GDM1 (cell line): ENCODE results near the gene CPTP.

Experiments
- DNase-seq: peaks from one replicate; lab custom pipeline; 2025; lab: John Stamatoyannopoulos, UW

Gene CPTP

GRCh38 chr1:1335792-1336248 is 11.2 kb downstream of the CPTP start:
- DNase-seq, result no peak

GRCh38 chr1:1336446-1336845 is 11.8 kb downstream of the CPTP start:
- no peak for DNase-seq

DNA sequence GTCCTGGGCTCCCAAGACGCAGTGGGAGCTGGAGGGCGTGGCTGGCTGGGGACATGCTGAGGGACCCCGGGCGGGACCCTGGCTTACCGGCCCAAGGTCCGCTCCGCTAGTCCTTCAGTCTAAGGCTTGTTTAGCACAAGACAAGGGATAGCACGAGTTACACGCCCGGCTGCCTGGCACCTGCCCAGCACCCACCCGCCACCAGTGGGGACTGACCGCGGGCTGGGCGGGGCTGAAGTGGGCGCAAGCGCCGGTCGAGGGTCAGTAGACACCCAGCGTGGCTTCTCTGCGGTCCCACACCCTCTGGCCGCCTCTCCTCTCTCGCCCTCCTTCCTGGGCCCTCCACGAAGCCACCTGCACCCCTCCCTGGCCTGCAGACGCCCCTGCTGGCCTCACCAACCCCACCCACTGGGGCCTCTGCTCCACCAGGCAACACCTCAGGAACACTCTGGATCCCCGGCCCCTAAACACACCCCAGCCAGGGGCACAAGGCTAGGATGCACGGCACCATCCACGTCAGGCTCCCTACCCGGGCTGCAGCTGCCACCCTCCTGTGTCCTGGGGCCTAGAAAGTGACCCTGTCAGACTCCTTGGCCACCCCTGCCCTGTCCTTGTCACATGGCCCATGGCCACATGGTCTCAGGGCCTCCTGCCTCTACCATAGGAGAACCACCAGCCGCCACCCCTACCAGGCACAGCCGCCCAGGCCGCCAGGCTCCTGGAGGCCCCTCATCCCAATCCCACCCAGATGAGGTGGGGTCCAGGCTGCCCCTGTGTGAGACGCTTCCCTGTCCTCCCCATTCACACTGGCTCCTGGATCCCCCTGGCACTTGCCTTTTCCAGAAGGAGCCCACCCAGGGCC is 12.6 kb downstream of the CPTP start:
- no peak for DNase-seq

DNA sequence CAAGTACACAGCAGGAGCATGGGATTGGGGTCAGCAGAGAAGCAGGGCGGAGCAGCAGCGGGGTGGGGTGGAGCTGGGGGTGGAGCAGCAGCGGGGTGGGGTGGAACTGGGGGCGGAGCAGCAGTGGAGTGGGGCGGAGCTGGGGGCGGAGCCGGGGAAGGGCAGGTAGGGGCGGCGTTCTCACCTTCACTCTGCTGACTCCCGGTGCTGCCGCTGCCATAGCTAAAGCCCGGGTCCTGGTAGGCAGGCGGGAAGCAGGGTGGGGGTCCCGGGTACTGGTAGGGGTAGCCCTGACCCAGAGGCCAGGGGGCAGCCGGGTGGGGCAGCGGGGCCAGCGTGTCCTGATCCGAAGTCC is 13.2 kb downstream of the CPTP start:
- no peak for DNase-seq

- DNase-seq, result no peak
These were observed 13.7 kb downstream of the CPTP start for GRCh38 chr1:1338278-1338677.

DNA sequence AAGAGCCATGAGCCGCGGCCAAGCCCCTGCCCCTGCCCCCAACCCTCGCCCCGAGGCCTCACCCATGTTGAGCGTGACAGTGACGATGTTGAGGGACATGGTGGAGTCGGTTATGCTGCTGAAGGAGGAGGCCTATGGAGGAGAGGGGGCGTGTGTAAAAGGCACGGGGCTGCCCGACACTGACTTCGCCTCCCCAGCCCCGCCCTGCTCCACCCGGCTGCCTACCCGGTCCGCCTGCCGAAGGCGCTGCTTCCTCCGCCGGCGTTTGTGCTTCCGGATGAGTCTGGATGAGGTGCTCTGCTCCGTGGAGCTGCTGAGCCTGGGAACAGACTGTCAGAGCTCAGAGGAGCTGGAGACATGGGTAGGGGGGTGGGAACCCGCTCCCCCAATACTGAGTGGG is 15.6 kb downstream of the CPTP start:
- no peak for DNase-seq

- DNase-seq, result no peak
These were observed 16.4 kb downstream of the CPTP start for GRCh38 chr1:1340791-1341548.

DNA sequence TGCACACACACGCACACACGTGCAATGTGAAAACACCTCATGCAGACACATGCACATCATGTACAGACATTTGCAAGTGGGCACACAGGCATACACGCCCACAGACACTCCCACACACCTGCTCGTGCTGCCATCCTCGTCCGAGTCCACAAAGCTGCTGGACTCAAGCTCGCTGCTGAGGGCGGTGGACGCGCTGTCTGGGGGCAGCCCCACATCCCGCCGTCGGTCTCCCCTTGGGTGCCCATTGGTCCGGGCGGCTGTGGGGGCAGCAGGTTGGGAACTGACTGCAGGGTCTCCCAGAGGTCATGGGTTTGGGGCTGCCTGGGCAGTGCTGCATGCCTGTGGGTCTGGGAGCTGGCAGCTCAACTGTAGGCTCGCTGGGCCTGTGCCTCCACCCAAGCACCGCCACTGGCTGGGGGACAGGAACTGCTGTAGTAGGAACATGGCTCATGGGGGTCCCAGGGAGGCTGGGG is 17.0 kb downstream of the CPTP start:
- DNase-seq, result no peak

DNA sequence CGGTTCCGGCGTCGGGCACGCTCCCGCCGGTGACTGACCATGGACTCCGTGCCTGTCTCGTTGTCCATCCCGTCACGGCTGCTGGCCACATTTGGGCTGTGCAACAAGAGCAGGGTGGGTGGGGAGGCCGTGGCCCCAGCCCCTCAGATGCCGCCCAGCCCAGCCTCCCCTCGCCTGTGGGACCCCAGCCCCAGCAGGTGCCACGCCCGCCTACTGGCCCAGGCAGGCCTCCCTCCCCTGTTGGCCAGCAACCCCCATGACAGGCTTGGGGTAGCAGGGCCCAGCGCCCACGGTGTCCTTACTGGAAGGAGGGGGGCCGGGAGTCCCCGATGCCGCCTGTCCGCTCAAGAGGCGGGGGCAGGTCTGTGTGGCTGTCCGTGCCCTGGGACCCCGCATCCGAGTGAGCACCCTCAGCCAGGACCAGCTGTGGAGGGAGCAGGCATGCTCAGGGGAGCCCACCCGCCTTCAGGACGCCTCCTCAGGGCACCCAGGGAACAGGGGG is 17.5 kb downstream of the CPTP start:
- no peak for DNase-seq

GRCh38 chr1:1342584-1343115 is 18.0 kb downstream of the CPTP start:
- no peak for DNase-seq

DNA sequence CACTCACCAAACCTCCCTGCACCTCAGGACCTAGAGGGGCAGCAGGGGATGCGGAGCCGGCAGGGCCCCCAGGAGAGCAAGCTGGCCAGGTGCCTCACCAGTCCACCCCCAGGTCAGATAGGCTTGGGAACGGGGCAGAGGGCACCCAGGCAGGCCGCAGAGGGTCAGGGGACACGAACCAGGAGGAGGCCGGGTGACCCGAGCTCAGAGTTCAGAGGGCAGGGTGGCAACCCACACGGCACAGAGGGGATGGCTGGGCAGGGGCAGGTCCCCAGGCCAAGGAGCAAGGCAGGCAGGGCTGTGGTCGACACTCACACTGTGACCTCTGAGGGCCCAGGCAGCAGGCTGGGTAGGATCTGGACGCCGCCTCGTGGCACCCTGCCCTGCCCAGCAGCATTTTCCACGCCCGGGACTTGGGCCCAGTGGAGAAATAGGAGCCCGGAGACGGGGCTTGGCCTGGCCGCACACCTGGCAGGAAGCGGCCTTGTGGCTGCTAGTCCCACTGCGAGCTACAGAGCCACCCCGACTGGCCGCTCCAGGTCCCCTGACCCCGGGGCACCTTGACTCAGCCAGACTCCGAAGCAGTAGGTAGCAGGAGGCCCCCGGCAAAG is 19.3 kb downstream of the CPTP start:
- no peak for DNase-seq

GRCh38 chr1:1344655-1345361 is 20.2 kb downstream of the CPTP start:
- DNase-seq, result no peak

DNA sequence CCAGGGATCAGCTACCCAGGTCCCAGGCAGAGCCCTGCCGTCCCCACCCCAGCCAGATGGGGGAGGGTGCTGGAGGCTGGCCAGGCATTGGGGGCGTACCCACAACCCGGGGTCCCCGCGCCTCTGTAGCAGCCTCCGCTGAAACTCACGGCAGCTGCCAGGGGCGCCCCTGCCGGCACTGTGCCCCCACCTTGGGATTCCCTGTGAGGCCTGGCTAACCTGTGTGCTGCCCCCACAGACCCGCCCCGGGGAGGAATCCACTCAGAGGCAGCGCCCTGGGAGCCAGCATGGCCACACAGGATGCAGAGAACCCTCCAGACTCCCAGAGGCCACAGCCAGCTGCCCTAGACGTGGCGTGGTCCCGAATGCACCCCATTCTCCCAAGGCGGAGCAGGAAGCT is 20.8 kb downstream of the CPTP start:
- DNase-seq, result no peak

DNA sequence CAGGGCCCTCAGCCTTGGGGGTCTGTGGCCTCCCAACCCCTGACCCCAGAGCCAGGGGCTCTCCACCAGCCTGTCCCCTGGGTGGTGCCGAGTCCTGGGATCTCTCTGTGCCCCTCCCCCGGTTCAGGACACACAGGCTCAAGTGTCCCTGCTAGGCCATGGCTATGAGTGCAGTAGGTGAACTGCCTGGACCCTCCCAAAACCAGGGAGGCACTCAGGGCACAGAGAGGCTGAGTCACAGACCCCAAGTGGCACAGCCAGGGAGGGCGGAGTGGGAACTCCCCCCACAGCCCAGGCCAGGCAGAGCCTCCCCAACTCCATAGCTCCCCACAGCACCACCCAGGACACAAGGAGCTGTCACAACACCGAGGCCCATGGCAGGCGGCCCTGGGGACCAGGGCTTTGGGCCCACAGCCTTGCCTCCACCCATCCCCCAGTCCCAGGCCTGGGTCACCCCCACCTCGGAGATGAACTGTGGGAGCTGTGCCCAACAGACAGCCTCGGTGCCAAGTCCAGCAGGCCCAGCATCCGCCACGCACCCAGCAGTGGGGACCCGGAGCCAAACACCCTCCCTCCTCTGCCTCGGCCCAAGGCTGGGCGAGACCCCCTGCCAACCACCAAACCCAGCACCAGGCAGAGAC is 21.4 kb downstream of the CPTP start:
- DNase-seq, result no peak

DNA sequence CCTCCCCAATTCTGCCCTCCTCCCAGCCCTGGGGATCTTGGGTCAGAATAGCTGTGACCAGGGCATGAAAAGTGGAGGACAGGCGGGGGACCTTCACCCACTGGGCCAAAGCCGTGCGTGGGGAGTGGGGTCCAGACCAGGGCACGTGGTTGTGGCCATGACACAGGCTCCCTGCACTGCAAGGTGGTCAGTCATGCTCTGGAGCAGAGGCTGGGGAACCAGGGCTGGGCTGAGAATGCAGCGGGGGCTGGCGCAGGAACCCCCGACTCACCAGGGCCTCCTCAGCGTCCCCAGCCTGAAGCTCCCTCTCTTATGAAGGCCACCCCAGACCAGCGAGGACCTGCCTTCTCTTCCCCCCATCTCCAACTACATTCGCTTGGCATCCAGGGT is 21.9 kb downstream of the CPTP start:
- no peak for DNase-seq

- no peak for DNase-seq
These were observed 22.5 kb downstream of the CPTP start for GRCh38 chr1:1347026-1347595.

- DNase-seq, result no peak
These were observed 23.2 kb downstream of the CPTP start for GRCh38 chr1:1347663-1348419.

DNA sequence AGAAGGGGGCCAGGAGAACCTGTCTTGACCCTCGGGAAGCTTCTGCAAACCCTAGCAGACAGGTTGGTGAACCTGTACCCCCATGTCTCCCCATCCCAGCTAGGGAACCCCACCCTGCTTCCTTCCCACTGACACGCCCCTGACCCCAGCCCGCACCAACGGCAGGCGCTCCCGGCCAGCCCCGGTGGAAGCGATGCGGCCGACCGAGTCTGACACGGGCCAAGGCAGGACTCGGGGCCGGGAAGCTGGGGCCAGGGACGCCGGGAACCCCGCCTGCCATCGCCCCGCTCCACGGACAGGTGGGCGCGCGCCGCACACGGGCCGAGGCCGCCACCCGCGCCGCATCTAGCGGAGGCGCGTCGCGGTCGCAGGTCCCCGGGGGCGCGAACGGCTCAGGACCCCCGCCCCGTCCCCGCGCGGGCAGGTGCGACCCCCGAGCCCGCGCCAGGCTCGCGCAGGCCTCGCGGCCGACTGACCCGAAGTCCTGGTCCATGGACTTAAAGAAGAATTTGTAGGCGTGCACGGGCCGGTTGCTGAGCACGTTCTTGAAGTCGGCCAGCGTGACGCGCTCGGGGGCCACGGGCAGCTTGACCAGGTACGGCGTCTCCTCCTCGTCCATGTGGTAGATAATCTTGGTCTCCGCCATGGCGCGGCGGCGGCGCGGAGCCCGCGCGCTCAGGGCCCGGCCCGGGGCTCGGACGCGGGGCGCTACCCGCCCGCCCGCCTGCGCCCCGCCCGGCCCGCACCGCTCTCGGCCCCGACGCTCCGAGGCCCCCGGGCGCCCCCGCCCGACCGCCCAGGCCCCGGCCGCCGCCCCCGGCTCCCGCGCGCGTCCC is 24.0 kb downstream of the CPTP start:
- no peak for DNase-seq
